Liver (tissue), 9 donors: ENCODE results near the gene TMEM200A. TPM values are rescaled to one million over a fixed set of nuclear protein-coding genes. Genes with fewer than 3 reads are reported as not detected.

Experiments used
- DNase-seq: peaks from one replicate; pipeline ENCODE4 v3.0.0-alpha.2; 2017; ENCODE audit warnings: low spot score
- H3K27ac ChIP-seq, 2 donors: one replicate each; pipeline ENCODE4 v1.7.0; 2013; ENCODE audit warnings: inconsistent platforms in 2 of 2, low read length in 2 of 2, control low read depth in 1 of 2, low read depth in 1 of 2, mild to moderate bottlenecking in 1 of 2
- H3K27me3 ChIP-seq, 4 donors: one replicate each; pipeline versions ENCODE4 v1.6.1 to v1.7.0; 2013; ENCODE audit warnings: low read length in 3 of 4, inconsistent platforms in 1 of 4, mild to moderate bottlenecking in 1 of 4, moderate library complexity in 1 of 4; ENCODE audit not compliant: control insufficient read depth in 4 of 4, insufficient read depth in 4 of 4
- H3K36me3 ChIP-seq, 4 donors: one replicate each; pipeline versions ENCODE4 v1.6.1 to v1.7.0; 2013; ENCODE audit warnings: low read length in 3 of 4, mild to moderate bottlenecking in 3 of 4, low read depth in 1 of 4, moderate library complexity in 1 of 4; ENCODE audit not compliant: control insufficient read depth in 4 of 4, insufficient read depth in 3 of 4
- H3K4me1 ChIP-seq, 4 donors: one replicate each; pipeline versions ENCODE4 v1.6.1 to v1.7.0; 2013; ENCODE audit warnings: low read length in 3 of 4, mild to moderate bottlenecking in 3 of 4, moderate library complexity in 1 of 4; ENCODE audit not compliant: control insufficient read depth in 4 of 4, insufficient read depth in 4 of 4
- H3K4me3 ChIP-seq, 3 donors: one replicate each; pipeline versions ENCODE4 v1.6.1 to v1.7.0; 2013; ENCODE audit warnings: low read length in 3 of 3, control low read depth in 1 of 3, low read depth in 1 of 3, mild to moderate bottlenecking in 1 of 3
- H3K9ac ChIP-seq, 2 donors: one replicate each; pipeline ENCODE4 v1.7.0; 2013; ENCODE audit warnings: low read length in 2 of 2, mild to moderate bottlenecking in 2 of 2, moderate library complexity in 2 of 2, control low read depth in 1 of 2, low read depth in 1 of 2
- H3K9me3 ChIP-seq, 4 donors: one replicate each; pipeline versions ENCODE4 v1.6.1 to v1.7.0; 2013; ENCODE audit warnings: low read length in 3 of 4; ENCODE audit not compliant: control insufficient read depth in 4 of 4
- ATF3 ChIP-seq: IDR thresholded peaks from 2 replicates; pipeline ENCODE4 v1.6.1; 2016; ENCODE audit warnings: antibody characterized with exemption
- FOXA1 ChIP-seq: IDR thresholded peaks from 2 replicates; pipeline ENCODE4 v1.6.1; 2016; ENCODE audit warnings: antibody characterized with exemption
- GABPA ChIP-seq, 2 donors: IDR thresholded peaks in 1 of 2; conservative IDR thresholded peaks in 1 of 2; 2 replicates each; pipeline ENCODE4 v1.6.1; 2016; ENCODE audit warnings: antibody characterized with exemption in 2 of 2, mild to moderate bottlenecking in 1 of 2, moderate library complexity in 1 of 2
- HNF4A ChIP-seq, 2 donors: conservative IDR thresholded peaks; 2 replicates each; pipeline ENCODE4 v1.6.1; 2016; ENCODE audit warnings: antibody characterized with exemption in 2 of 2, mild to moderate bottlenecking in 2 of 2
- HNF4G ChIP-seq: IDR thresholded peaks from 2 replicates; pipeline ENCODE4 v1.6.1; 2016; ENCODE audit warnings: antibody characterized with exemption
- MAX ChIP-seq: IDR thresholded peaks from 2 replicates; pipeline ENCODE4 v1.6.1; 2016; ENCODE audit warnings: antibody characterized with exemption
- NR2F2 ChIP-seq: IDR thresholded peaks from 2 replicates; pipeline ENCODE4 v1.6.1; 2016; ENCODE audit warnings: antibody characterized with exemption
- RAD21 ChIP-seq, 2 donors: IDR thresholded peaks; 2 replicates each; pipeline ENCODE4 v1.6.1; 2016; ENCODE audit warnings: antibody characterized with exemption in 2 of 2, mild to moderate bottlenecking in 2 of 2
- REST ChIP-seq: IDR thresholded peaks from 2 replicates; pipeline ENCODE4 v1.6.1; 2016; ENCODE audit warnings: antibody characterized with exemption, mild to moderate bottlenecking
- RXRA ChIP-seq, 2 donors: IDR thresholded peaks; 2 replicates each; pipeline ENCODE4 v1.6.1; 2017 to 2018; ENCODE audit warnings: antibody characterized with exemption in 2 of 2, mild to moderate bottlenecking in 1 of 2
- SP1 ChIP-seq: IDR thresholded peaks from 2 replicates; pipeline ENCODE4 v1.6.1; 2018; ENCODE audit warnings: antibody characterized with exemption, mild to moderate bottlenecking
- TAF1 ChIP-seq: conservative IDR thresholded peaks from 2 replicates; pipeline ENCODE4 v1.6.1; 2016; ENCODE audit warnings: antibody characterized with exemption, mild to moderate bottlenecking
- YY1 ChIP-seq: IDR thresholded peaks from 2 replicates; pipeline ENCODE4 v1.6.1; 2016; ENCODE audit warnings: antibody characterized with exemption, mild to moderate bottlenecking
- ZBTB33 ChIP-seq: IDR thresholded peaks from 2 replicates; pipeline ENCODE4 v1.6.1; 2016; ENCODE audit warnings: antibody characterized with exemption
- WGBS: extraction: QIAGEN DNeasy Blood & Tissue Kit; methylation state at CpG from one replicate; pipeline ENCODE4 v1.1.7; 2013; 5-methylcytosine and 5-hydroxymethylcytosine counted together
- polyA plus RNA-seq, 2 donors: library from polyadenylated mRNA; stranded (reverse) in 1 of 2; unstranded in 1 of 2; fragments of 200-250 nt in 1 of 2; fragments of >200 nt in 1 of 2; fragmentation: Nextera tagmentation in 1 of 2; extraction: Ambion mirVana in 1 of 2; gene quantifications; one replicate each; pipeline versions ENCODE4 v1.2.1 to v1.2.3, GENCODE V29; 2013 to 2015
- total RNA-seq, 2 donors: library from RNA; depleted of rRNA; stranded (reverse); fragments of >200 nt; gene quantifications; one replicate each; pipeline ENCODE4 v1.2.3, GENCODE V29; 2014
- donor health status: healthy.
- donor health status: healthy.
- donor health status: healthy.
- donor health status: healthy.
- donor health status: healthy.

The TMEM200A gene
- total and polyA plus RNA-seq, 4 donors: 0.08 to 0.33 (median 0.09) TPM

GRCh38 chr6:130371921-130372420 lies 6.2 kb downstream of the TMEM200A start:
- no peak for TF ChIP-seq TAF1
- no peak for TF ChIP-seq NR2F2
- Histone ChIP-seq H3K9ac (no peak overlapping the region), H3K27ac (no peak overlapping the region), H3K4me1 (no peaks in the 10 kb centered on the region), H3K36me3 (no peaks in the 10 kb centered on the region), H3K9me3 (no peaks in the 10 kb centered on the region), H3K4me3 (no peak overlapping the region), H3K27me3 (peaks cover 0 to 9% (median 0%) of the 10 kb centered on the region in 4 donors)
- 79% methylated on average over 7 of the region's 7 CpGs for WGBS
- DNase-seq: no peak

- H3K9ac ChIP-seq: no peak overlapping the region
- no peaks in the 10 kb centered on the region for H3K9me3 ChIP-seq
- no peaks in the 10 kb centered on the region for H3K36me3 ChIP-seq
- H3K27ac ChIP-seq: no peak overlapping the region
- peaks cover 0 to 4% (median 0%) of the 10 kb centered on the region in 4 donors for H3K27me3 ChIP-seq
- 99% methylated on average over 1 of the region's 1 CpG for WGBS
- H3K4me3 ChIP-seq: no peak overlapping the region
- H3K4me1 ChIP-seq: no peaks in the 10 kb centered on the region
- TF ChIP-seq SP1 (no peak), NR2F2 (no peak)
- DNase-seq: no peak
Observed at GRCh38 chr6:130372786-130373185, 7.0 kb downstream of the TMEM200A start.

GRCh38 chr6:130373992-130374391 lies 8.2 kb downstream of the TMEM200A start:
- Histone ChIP-seq H3K4me3 (no peak overlapping the region), H3K9me3 (no peaks in the 10 kb centered on the region), H3K4me1 (no peaks in the 10 kb centered on the region), H3K27me3 (no peaks in the 10 kb centered on the region), H3K36me3 (no peaks in the 10 kb centered on the region), H3K9ac (no peak overlapping the region), H3K27ac (no peak overlapping the region)
- 91% methylated on average over 2 of the region's 2 CpGs for WGBS
- TF ChIP-seq ZBTB33 (no peak), HNF4A (conservative IDR thresholded peaks at IDR 0.05) (no peak), RXRA (IDR thresholded peaks at IDR 0.05) (no peak), TAF1 (no peak), HNF4G (no peak), YY1 (no peak), FOXA1 (no peak), REST (no peak), GABPA (IDR thresholded peaks at IDR 0.05 in 1 of 2, conservative IDR thresholded peaks at IDR 0.05 in 1 of 2) (no peak), ATF3 (no peak), RAD21 (IDR thresholded peaks at IDR 0.05) (no peak), MAX (no peak)
- DNase-seq: no peak
